Stimulated activated memory B cell treated with anti-CD40 and anti-IgM and Interleukin-4, amounts not matched to agents 10 μg/mL and 1 μg/mL and 100 μg/mL, for 72 hours (primary cell): ENCODE measurements around the gene SAMD5.

ENCODE experiments used
- ATAC-seq: fragments of 150-1000 bp; cut with Tn5 transposase; 2 replicates; pipeline ENCODE4 v1.10.0; 2021
- H3K27ac Mint-ChIP-seq: one replicate; pipeline ENCODE4 v1.8.0; 2022; ENCODE audit warnings: mild to moderate bottlenecking, mixed read lengths
- H3K27me3 Mint-ChIP-seq: one replicate; pipeline ENCODE4 v1.8.0; 2022; ENCODE audit warnings: mixed read lengths
- H3K36me3 Mint-ChIP-seq: one replicate; pipeline ENCODE4 v1.8.0; 2022; ENCODE audit warnings: mixed read lengths
- H3K4me1 Mint-ChIP-seq: one replicate; pipeline ENCODE4 v1.8.0; 2022; ENCODE audit warnings: mixed read lengths
- H3K4me3 Mint-ChIP-seq: one replicate; pipeline ENCODE4 v1.8.0; 2022; ENCODE audit warnings: mild to moderate bottlenecking, moderate library complexity, mixed read lengths
- H3K9me3 Mint-ChIP-seq: one replicate; pipeline ENCODE4 v1.8.0; 2022; ENCODE audit warnings: mixed read lengths

SAMD5 gene

DNA sequence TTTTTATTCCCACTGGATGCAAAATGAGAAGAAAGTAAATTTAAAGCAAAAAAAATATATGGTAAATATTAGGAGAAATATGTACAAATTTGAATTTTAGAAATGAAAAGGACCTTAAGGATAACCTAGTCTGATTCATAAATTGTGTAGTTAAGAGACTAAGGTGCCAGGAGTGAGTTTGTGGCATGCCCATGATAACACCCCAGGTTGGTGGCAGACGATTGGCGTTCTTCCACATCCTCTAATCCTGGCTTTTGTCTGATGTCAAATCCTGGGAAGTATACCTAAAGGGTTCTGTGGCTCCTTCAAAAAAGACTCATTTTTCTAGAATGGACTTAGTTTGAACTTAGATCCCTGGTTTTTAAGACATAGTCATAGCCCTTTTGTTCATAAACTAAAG is 62.2 kb downstream of the SAMD5 start:
- Mint-ChIP-seq H3K27me3 (peaks cover 9% of the 10 kb centered on the region), H3K4me3 (no peak overlapping the region), H3K4me1 (no peaks in the 10 kb centered on the region), H3K9me3 (no peaks in the 10 kb centered on the region), H3K36me3 (no peaks in the 10 kb centered on the region), H3K27ac (no peak overlapping the region)
- ATAC-seq = no peak

DNA sequence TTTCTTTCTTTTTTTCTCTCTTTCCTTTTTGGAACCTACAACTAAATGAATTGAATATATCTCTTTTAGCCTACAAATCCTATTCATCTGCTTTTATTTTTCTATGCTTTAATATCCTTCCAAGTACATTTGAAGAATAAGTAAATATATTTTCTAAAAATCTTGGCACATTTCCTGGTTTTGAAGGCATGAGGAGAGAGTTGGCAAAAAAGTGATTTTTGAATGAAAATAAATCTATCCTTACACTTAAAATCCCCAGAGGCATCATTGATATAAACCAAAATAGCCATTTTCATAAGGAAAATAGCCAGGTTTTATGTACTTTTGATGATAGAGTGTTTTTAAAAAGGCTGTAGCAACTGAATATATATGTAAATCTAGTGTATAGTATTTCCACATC is 69.0 kb downstream of the SAMD5 start:
- no peak for ATAC-seq
- Mint-ChIP-seq H3K36me3 (no peaks in the 10 kb centered on the region), H3K27ac (no peak overlapping the region), H3K27me3 (peaks cover 7% of the 10 kb centered on the region), H3K4me3 (no peak overlapping the region), H3K4me1 (no peaks in the 10 kb centered on the region), H3K9me3 (peaks cover 16% of the 10 kb centered on the region)

DNA sequence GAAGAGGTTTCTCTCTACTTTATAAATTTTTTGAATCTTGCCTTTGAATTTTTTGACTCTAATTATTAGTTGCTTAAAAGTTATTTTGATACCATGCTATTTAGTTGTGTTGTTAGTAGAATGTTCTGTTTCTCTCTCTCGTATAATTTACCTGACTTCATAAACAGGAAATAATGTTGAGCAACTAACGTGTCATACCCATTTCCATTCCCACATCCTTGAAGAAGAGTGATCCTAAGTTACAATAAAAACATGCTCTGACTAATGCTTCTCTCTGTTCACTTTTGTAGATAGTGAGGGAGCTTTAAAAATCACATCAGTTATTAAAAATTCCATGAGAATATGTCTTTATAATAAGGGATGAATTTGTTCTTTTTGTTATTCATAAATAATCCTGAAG is 69.7 kb downstream of the SAMD5 start:
- H3K27ac Mint-ChIP-seq = no peak overlapping the region
- H3K4me1 Mint-ChIP-seq = no peaks in the 10 kb centered on the region
- H3K9me3 Mint-ChIP-seq = peaks cover 16% of the 10 kb centered on the region
- no peak overlapping the region for H3K4me3 Mint-ChIP-seq
- H3K27me3 Mint-ChIP-seq = peaks cover 7% of the 10 kb centered on the region
- no peak for ATAC-seq
- no peaks in the 10 kb centered on the region for H3K36me3 Mint-ChIP-seq

DNA sequence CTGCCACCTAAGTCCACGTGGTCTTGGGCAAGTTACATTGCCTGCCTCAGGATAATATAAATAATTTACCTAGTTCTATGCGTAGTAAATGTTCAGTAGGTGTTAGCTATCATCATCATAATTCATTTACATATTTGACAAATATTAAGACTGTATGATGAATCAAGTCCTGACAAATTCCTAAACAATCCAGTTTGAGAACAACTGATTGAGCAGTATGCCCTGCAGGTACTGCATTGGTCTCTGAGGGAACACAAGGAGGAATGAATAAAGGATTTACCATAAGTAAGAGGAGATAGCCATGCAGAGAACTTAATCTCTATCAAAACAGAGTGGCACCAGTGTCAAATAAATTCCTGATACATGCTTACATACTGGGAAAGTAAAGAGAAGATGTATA is 70.4 kb downstream of the SAMD5 start:
- no peak overlapping the region for H3K4me3 Mint-ChIP-seq
- ATAC-seq = no peak
- H3K27ac Mint-ChIP-seq = no peak overlapping the region
- H3K27me3 Mint-ChIP-seq = peaks cover 7% of the 10 kb centered on the region
- H3K36me3 Mint-ChIP-seq = no peaks in the 10 kb centered on the region
- H3K4me1 Mint-ChIP-seq = no peaks in the 10 kb centered on the region
- peaks cover 16% of the 10 kb centered on the region for H3K9me3 Mint-ChIP-seq

DNA sequence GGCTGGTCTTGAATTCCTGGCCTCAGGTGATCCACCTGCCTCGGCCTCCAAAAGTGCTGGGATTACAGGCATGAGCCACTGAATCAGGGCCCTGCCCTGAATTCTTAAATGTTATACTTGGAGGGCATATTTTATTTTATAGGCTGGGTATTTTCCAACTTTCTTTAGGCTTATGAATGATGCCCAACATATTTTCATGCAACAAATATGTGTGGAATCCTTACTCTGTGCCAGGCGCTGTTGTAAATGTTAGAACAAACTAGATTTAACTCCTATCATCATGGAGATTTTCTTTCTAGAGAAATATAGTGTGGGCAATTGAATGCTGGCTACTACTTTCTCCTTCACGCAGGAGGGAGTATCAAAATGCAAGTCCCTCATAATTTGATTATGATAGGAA is 71.2 kb downstream of the SAMD5 start:
- Mint-ChIP-seq H3K4me3 (no peak overlapping the region), H3K27me3 (peaks cover 7% of the 10 kb centered on the region), H3K9me3 (peaks cover 16% of the 10 kb centered on the region), H3K36me3 (no peaks in the 10 kb centered on the region), H3K27ac (no peak overlapping the region), H3K4me1 (no peaks in the 10 kb centered on the region)
- no peak for ATAC-seq

GRCh38 chr6:147582991-147583390 is 74.5 kb downstream of the SAMD5 start:
- no peaks in the 10 kb centered on the region for H3K36me3 Mint-ChIP-seq

GRCh38 chr6:147585256-147585655 is 76.8 kb downstream of the SAMD5 start:
- Mint-ChIP-seq H3K36me3 (no peaks in the 10 kb centered on the region), H3K27ac (no peak overlapping the region), H3K4me3 (no peak overlapping the region), H3K9me3 (peaks cover 10% of the 10 kb centered on the region), H3K27me3 (peaks cover 7% of the 10 kb centered on the region), H3K4me1 (no peaks in the 10 kb centered on the region)
- peak; percentile 24 for ATAC-seq

More at GRCh38 chr6:147582991-147583390, 74.5 kb downstream of the SAMD5 start:
- no peak overlapping the region for H3K4me3 Mint-ChIP-seq
- ATAC-seq = no peak
- H3K9me3 Mint-ChIP-seq = peaks cover 16% of the 10 kb centered on the region
- H3K27ac Mint-ChIP-seq = no peak overlapping the region
- no peaks in the 10 kb centered on the region for H3K4me1 Mint-ChIP-seq
- peaks cover 7% of the 10 kb centered on the region for H3K27me3 Mint-ChIP-seq

GRCh38 chr6:147586044-147586443 is 77.6 kb downstream of the SAMD5 start:
- no peaks in the 10 kb centered on the region for H3K4me1 Mint-ChIP-seq
- no peak for ATAC-seq
- peaks cover 7% of the 10 kb centered on the region for H3K9me3 Mint-ChIP-seq
- H3K27me3 Mint-ChIP-seq = peaks cover 4% of the 10 kb centered on the region
- no peaks in the 10 kb centered on the region for H3K36me3 Mint-ChIP-seq
- H3K27ac Mint-ChIP-seq = no peak overlapping the region
- no peak overlapping the region for H3K4me3 Mint-ChIP-seq

GRCh38 chr6:147587907-147588306 is 79.4 kb downstream of the SAMD5 start:
- Mint-ChIP-seq H3K9me3 (no peaks in the 10 kb centered on the region), H3K27ac (no peak overlapping the region), H3K36me3 (no peaks in the 10 kb centered on the region), H3K4me3 (no peak overlapping the region), H3K27me3 (no peaks in the 10 kb centered on the region), H3K4me1 (no peaks in the 10 kb centered on the region)
- ATAC-seq = no peak

DNA sequence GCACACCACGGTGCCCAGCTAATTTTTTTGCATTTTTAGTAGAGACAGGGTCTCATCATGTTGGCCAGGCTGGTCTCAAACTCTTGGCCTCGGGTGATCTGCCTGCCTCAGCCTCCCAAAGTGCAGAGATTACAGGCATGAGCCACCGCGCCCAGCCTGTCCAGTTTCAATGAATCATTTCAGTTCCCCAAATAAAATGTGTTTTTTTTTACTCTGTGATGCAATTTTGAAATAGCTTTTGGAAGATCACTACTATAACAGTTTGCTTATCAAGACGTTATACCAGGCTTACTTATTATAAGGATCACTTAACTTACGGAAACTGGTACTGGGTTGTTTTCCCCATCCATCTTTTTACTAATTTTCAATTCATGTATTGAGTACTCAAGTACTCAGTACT is 80.0 kb downstream of the SAMD5 start:
- Mint-ChIP-seq H3K36me3 (no peaks in the 10 kb centered on the region), H3K27ac (no peak overlapping the region), H3K9me3 (no peaks in the 10 kb centered on the region), H3K4me3 (no peak overlapping the region), H3K4me1 (no peaks in the 10 kb centered on the region), H3K27me3 (no peaks in the 10 kb centered on the region)
- no peak for ATAC-seq

DNA sequence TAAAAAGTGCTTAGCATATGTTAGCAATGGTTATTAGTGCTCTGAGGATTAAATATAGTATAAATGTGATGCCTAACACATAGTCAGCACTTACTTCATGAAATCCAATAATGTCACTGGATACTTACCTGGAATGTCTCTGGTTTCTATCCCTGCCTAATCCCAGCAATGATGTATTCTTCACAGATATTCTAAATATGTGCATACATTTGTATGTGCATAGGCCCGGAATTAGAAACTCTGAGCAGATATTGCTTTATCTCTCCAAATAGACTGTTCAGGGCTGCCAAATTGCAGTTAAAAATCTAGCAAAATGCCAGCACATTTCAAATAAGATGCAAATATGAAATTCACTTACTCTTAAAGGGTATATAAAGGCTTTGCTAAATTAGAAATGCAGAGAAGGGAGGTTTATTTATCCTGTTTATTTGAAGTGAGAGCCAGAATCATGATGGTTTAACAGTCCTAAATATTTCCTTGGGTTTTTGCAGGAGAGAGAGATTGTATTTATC is 81.3 kb downstream of the SAMD5 start:
- H3K27ac Mint-ChIP-seq = no peak overlapping the region
- no peaks in the 10 kb centered on the region for H3K36me3 Mint-ChIP-seq

DNA sequence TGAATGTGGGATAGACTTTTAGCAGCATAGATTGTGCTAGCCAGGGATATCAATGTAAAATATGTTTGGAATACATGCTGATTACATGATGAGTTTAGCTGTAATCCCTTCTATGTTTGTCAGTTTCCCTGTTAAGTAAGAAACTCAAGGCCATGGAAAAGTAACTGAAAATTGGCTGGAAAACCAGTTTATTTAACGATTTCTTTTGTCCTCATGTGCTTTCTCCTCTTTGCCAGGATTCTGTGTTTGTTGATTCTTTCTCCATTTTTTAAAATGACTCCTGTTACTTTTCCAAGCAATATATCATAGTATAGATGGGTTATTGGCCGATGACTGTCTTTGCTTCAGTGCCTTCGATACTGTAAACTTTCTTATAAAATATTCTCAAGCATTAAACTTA is 87.5 kb downstream of the SAMD5 start:
- no peak overlapping the region for H3K27ac Mint-ChIP-seq
- ATAC-seq = no peak
- H3K36me3 Mint-ChIP-seq = no peaks in the 10 kb centered on the region
- no peaks in the 10 kb centered on the region for H3K4me1 Mint-ChIP-seq
- H3K27me3 Mint-ChIP-seq = no peaks in the 10 kb centered on the region
- H3K4me3 Mint-ChIP-seq = no peak overlapping the region
- H3K9me3 Mint-ChIP-seq = no peaks in the 10 kb centered on the region

More for the DNA sequence above, 81.3 kb downstream of the SAMD5 start:
- Mint-ChIP-seq H3K9me3 (no peaks in the 10 kb centered on the region), H3K4me3 (no peak overlapping the region), H3K27me3 (no peaks in the 10 kb centered on the region), H3K4me1 (no peaks in the 10 kb centered on the region)
- ATAC-seq = no peak

GRCh38 chr6:147603392-147604081 is 95.0 kb downstream of the SAMD5 start:
- ATAC-seq = no peak
- Mint-ChIP-seq H3K4me1 (no peaks in the 10 kb centered on the region), H3K4me3 (no peak overlapping the region), H3K27ac (no peak overlapping the region), H3K36me3 (no peaks in the 10 kb centered on the region), H3K9me3 (peaks cover 3% of the 10 kb centered on the region), H3K27me3 (no peaks in the 10 kb centered on the region)

DNA sequence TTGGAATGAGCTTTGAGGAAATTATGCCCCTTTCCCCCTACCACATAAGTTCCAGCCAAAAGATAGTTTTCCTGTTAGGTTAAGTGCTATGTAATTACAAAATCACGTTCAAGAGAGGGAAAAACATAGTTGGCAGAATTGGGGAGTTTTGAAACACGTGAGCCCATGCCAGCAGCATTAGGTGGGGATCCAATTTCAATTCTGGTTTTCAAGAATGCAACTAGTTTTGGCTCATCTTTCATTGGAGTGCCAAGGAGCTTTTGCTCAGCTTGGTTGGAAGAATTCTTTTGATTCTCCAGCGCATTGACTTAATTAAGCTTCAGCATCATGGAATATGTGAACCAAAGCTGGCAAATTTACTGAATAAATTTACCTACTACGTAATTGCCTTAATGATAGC is 95.9 kb downstream of the SAMD5 start:
- Mint-ChIP-seq H3K27me3 (no peaks in the 10 kb centered on the region), H3K27ac (no peak overlapping the region), H3K9me3 (peaks cover 3% of the 10 kb centered on the region), H3K4me1 (no peaks in the 10 kb centered on the region), H3K36me3 (no peaks in the 10 kb centered on the region), H3K4me3 (no peak overlapping the region)
- no peak for ATAC-seq

- Mint-ChIP-seq H3K27me3 (no peaks in the 10 kb centered on the region), H3K36me3 (no peaks in the 10 kb centered on the region), H3K27ac (no peak overlapping the region), H3K9me3 (peaks cover 5% of the 10 kb centered on the region), H3K4me1 (no peaks in the 10 kb centered on the region), H3K4me3 (no peak overlapping the region)
- no peak for ATAC-seq
Measured at GRCh38 chr6:147611992-147612391, 103.5 kb downstream of the SAMD5 start.

DNA sequence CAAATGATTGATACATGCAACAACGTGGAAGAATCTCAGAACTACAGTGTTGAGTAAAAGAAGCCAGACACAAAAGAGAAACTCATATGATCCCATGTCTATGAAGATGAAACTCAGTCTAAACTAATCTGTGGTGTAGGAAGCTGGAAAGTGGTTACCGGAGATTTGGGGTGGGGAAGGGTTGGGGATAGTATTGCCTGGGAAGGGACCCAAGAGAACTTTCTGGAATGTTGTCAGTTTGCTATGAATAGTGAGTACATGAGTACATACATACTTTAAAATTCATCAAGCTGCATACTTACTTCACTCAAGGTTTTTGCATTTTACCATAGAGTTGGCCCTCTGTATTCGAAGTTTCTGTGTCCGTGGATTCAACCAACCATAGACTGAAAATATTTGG is 106.0 kb downstream of the SAMD5 start:
- H3K4me1 Mint-ChIP-seq = no peaks in the 10 kb centered on the region
- H3K27ac Mint-ChIP-seq = no peak overlapping the region
- H3K36me3 Mint-ChIP-seq = no peaks in the 10 kb centered on the region
- no peak for ATAC-seq
- H3K9me3 Mint-ChIP-seq = peaks cover 2% of the 10 kb centered on the region
- no peak overlapping the region for H3K4me3 Mint-ChIP-seq
- H3K27me3 Mint-ChIP-seq = no peaks in the 10 kb centered on the region
